Ovary (tissue), 3 donors: ENCODE results near the gene RGS2.

ENCODE experiments used
- EP300 ChIP-seq: sonication (generic); formaldehyde crosslinking; IDR thresholded peaks from one replicate; pipeline ENCODE4 v1.6.1; 2017; ENCODE audit warnings: antibody characterized with exemption
- POLR2A ChIP-seq: fragments of 450-650 bp; IDR thresholded peaks from one replicate; pipeline ENCODE4 v1.6.1; 2017; ENCODE audit warnings: antibody characterized with exemption, mild to moderate bottlenecking, moderate library complexity
- TF ChIP-seq, protein P1 (sequence below), 3 donors: fragments of 450-650 bp in 2 of 3; fragments of 200-600 bp in 1 of 3; IDR thresholded peaks; one replicate each; pipeline versions ENCODE4 v1.5.1 to v1.8.0; 2016 to 2022; ENCODE audit warnings: antibody characterized with exemption in 3 of 3, mild to moderate bottlenecking in 1 of 3
- donor health status: DM: no; HTN: no; CAD: no.

DNA sequence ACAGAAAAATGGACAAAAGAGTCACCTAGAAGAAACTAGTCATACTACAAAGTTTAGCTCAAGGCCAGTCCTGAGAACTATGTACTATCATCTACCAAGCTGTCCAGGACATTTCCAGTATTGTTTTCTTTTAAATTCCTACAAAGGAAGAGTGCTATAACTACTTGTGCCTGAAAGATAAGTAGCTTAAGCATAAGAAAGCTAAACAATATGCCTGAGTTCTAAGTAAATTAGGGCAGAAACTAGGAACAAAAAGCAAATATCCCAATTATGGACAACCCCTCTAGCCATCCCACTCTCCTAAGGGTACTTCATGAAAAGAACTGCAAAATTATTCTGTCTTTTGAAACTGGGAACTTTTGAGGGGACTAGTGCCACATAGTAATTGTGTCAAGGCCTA, 5.3 kb upstream of the RGS2 start:
- TF ChIP-seq POLR2A (no peak), EP300 (no peak)
- TF ChIP-seq, protein P1, sequence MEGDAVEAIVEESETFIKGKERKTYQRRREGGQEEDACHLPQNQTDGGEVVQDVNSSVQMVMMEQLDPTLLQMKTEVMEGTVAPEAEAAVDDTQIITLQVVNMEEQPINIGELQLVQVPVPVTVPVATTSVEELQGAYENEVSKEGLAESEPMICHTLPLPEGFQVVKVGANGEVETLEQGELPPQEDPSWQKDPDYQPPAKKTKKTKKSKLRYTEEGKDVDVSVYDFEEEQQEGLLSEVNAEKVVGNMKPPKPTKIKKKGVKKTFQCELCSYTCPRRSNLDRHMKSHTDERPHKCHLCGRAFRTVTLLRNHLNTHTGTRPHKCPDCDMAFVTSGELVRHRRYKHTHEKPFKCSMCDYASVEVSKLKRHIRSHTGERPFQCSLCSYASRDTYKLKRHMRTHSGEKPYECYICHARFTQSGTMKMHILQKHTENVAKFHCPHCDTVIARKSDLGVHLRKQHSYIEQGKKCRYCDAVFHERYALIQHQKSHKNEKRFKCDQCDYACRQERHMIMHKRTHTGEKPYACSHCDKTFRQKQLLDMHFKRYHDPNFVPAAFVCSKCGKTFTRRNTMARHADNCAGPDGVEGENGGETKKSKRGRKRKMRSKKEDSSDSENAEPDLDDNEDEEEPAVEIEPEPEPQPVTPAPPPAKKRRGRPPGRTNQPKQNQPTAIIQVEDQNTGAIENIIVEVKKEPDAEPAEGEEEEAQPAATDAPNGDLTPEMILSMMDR (IDR thresholded peaks at IDR 0.05): no peak
